Measurements from ENCODE around the gene MRPL11. TPM values are rescaled to one million over a fixed set of nuclear protein-coding genes. Genes with fewer than 3 reads are reported as not detected.

The MRPL11 gene
- total and polyA plus RNA-seq, 4 donors, result 18.0 to 45.6 (median 32.3) TPM

GRCh38 chr11:66468691-66469090 is 30.0 kb upstream of the MRPL11 start:
- Histone ChIP-seq H3K9me3 (ENCODE audit: control insufficient read depth in 4 of 4, low read length in 3 of 4) (no peaks in the 10 kb centered on the region), H3K4me1 (ENCODE audit: control insufficient read depth in 4 of 4, insufficient read depth in 4 of 4, low read length in 3 of 4) (peaks cover 4 to 16% (median 10%) of the 10 kb centered on the region in 4 donors), H3K4me3 (ENCODE audit: low read depth in 1 of 3, low read length in 3 of 3) (no peak overlapping the region), H3K27me3 (ENCODE audit: control insufficient read depth in 4 of 4, insufficient read depth in 4 of 4, low read length in 3 of 4) (no peaks in the 10 kb centered on the region), H3K27ac (ENCODE audit: low read depth in 1 of 2, low read length in 2 of 2) (no peak overlapping the region), H3K36me3 (ENCODE audit: control insufficient read depth in 4 of 4, insufficient read depth in 3 of 4, low read depth in 1 of 4, low read length in 3 of 4) (peaks cover 0 to 5% (median 0%) of the 10 kb centered on the region in 4 donors), H3K9ac (ENCODE audit: low read depth in 1 of 2, low read length in 2 of 2) (no peak overlapping the region)
- WGBS, result 91% methylated on average over 6 of the region's 6 CpGs
- DNase-seq (ENCODE audit: low spot score), result no peak
- TF ChIP-seq HNF4G (IDR thresholded peaks at IDR 0.05), result no peak
- no peak for TF ChIP-seq TAF1 (conservative IDR thresholded peaks at IDR 0.05)
- TF ChIP-seq FOXA1 (IDR thresholded peaks at IDR 0.05), result no peak
- no peak for TF ChIP-seq NR2F2 (IDR thresholded peaks at IDR 0.05)
- TF ChIP-seq JUND (IDR thresholded peaks at IDR 0.05), result no peak
- no peak for TF ChIP-seq MAX (IDR thresholded peaks at IDR 0.05)
- TF ChIP-seq CTCF (IDR thresholded peaks at IDR 0.05; ENCODE audit: low read depth, low read length, missing input control), result no peak
- TF ChIP-seq FOXA2 (IDR thresholded peaks at IDR 0.05), result no peak
- TF ChIP-seq YY1 (IDR thresholded peaks at IDR 0.05), result no peak
- no peak for TF ChIP-seq RAD21 (IDR thresholded peaks at IDR 0.05)
- TF ChIP-seq RXRA (IDR thresholded peaks at IDR 0.05), result no peak
- TF ChIP-seq EGR1 (IDR thresholded peaks at IDR 0.05; ENCODE audit: low read depth in 2 of 2), result no peak
- no peak for TF ChIP-seq REST (IDR thresholded peaks at IDR 0.05)
- no peak for TF ChIP-seq HNF4A (conservative IDR thresholded peaks at IDR 0.05)

GRCh38 chr11:66467756-66468155 is 29.1 kb upstream of the MRPL11 start:
- no peak for DNase-seq (ENCODE audit: low spot score)
- peaks cover 0 to 5% (median 0%) of the 10 kb centered on the region in 4 donors for H3K36me3 ChIP-seq (ENCODE audit: control insufficient read depth in 4 of 4, insufficient read depth in 3 of 4, low read depth in 1 of 4, low read length in 3 of 4)
- peaks cover 4 to 16% (median 10%) of the 10 kb centered on the region in 4 donors for H3K4me1 ChIP-seq (ENCODE audit: control insufficient read depth in 4 of 4, insufficient read depth in 4 of 4, low read length in 3 of 4)
- WGBS, result 38% methylated on average over 6 of the region's 6 CpGs
- no peak overlapping the region for H3K9ac ChIP-seq (ENCODE audit: low read depth in 1 of 2, low read length in 2 of 2)
- peak overlapping the region in 1 of 3 donors; percentile 28 for H3K4me3 ChIP-seq (ENCODE audit: low read depth in 1 of 3, low read length in 3 of 3)
- no peaks in the 10 kb centered on the region for H3K9me3 ChIP-seq (ENCODE audit: control insufficient read depth in 4 of 4, low read length in 3 of 4)
- no peak overlapping the region for H3K27ac ChIP-seq (ENCODE audit: low read depth in 1 of 2, low read length in 2 of 2)
- no peaks in the 10 kb centered on the region for H3K27me3 ChIP-seq (ENCODE audit: control insufficient read depth in 4 of 4, insufficient read depth in 4 of 4, low read length in 3 of 4)
- TF ChIP-seq HNF4A (conservative IDR thresholded peaks at IDR 0.05) (no peak), SP1 (IDR thresholded peaks at IDR 0.05) (no peak), FOXA1 (IDR thresholded peaks at IDR 0.05) (no peak), YY1 (IDR thresholded peaks at IDR 0.05) (no peak), TAF1 (conservative IDR thresholded peaks at IDR 0.05) (no peak), RXRA (IDR thresholded peaks at IDR 0.05) (no peak), REST (IDR thresholded peaks at IDR 0.05) (no peak), HNF4G (IDR thresholded peaks at IDR 0.05) (no peak), FOXA2 (IDR thresholded peaks at IDR 0.05) (no peak), JUND (IDR thresholded peaks at IDR 0.05) (no peak), NR2F2 (IDR thresholded peaks at IDR 0.05) (no peak), ATF3 (IDR thresholded peaks at IDR 0.05) (no peak), EGR1 (IDR thresholded peaks at IDR 0.05; ENCODE audit: low read depth in 2 of 2) (no peak), GABPA (IDR thresholded peaks at IDR 0.05 in 1 of 2, conservative IDR thresholded peaks at IDR 0.05 in 1 of 2) (no peak), MAX (IDR thresholded peaks at IDR 0.05) (no peak), RAD21 (IDR thresholded peaks at IDR 0.05) (no peak), CTCF (IDR thresholded peaks at IDR 0.05; ENCODE audit: low read depth, low read length, missing input control) (no peak)
